Activated CD8-positive, alpha-beta memory T cell treated with anti-CD3 and anti-CD28 coated beads, Interleukin-2, amount 10 ng/mL, durations not matched to agents 7 days and 5 days (primary cell): ENCODE data around the gene RGS13. TPM values are rescaled to one million over a fixed set of nuclear protein-coding genes. Genes with fewer than 3 reads are reported as not detected.

Experiments
- ATAC-seq: fragments of 150-1000 bp; cut with Tn5 transposase; one replicate; pipeline ENCODE4 v1.10.0; 2021; ENCODE audit warnings: moderate library complexity
- CTCF ChIA-PET: fragments of 350-600 bp; sonication (Branson Sonifier 250); formaldehyde crosslinking; loops from one replicate; lab custom pipeline; 2021; ENCODE audit warnings: antibody characterized with exemption; lab: Charles Lee
- DNase-seq: peaks from one replicate; pipeline ENCODE4 v3.0.0-alpha.2; 2020
- H3K27ac Mint-ChIP-seq: one replicate; pipeline ENCODE4 v1.8.0; 2021; ENCODE audit warnings: mild to moderate bottlenecking, mixed read lengths
- H3K27me3 Mint-ChIP-seq: one replicate; pipeline ENCODE4 v1.8.0; 2021; ENCODE audit warnings: mixed read lengths
- H3K36me3 Mint-ChIP-seq: one replicate; pipeline ENCODE4 v1.8.0; 2021; ENCODE audit warnings: mild to moderate bottlenecking, mixed read lengths
- H3K4me1 Mint-ChIP-seq: one replicate; pipeline ENCODE4 v1.8.0; 2021; ENCODE audit warnings: mixed read lengths
- H3K4me3 Mint-ChIP-seq: one replicate; pipeline ENCODE4 v1.8.0; 2021; ENCODE audit warnings: mild to moderate bottlenecking, moderate library complexity, mixed read lengths
- H3K9me3 Mint-ChIP-seq: one replicate; pipeline ENCODE4 v1.8.0; 2022; ENCODE audit warnings: low read depth, mixed read lengths
- total RNA-seq, 2 experiments: library from RNA; stranded (reverse); gene quantifications; one replicate each; pipeline ENCODE4 v1.2.3, GENCODE V29; 2021

RGS13 gene
- total RNA-seq, 2 experiments from 2014 or later = 0.12 to 0.37 TPM

- CTCF ChIA-PET = no interaction called here
- Mint-ChIP-seq H3K27ac (no peak overlapping the region), H3K36me3 (no peaks in the 10 kb centered on the region)
Measured at GRCh38 chr1:192706936-192707335, 71.0 kb downstream of the RGS13 start.

DNA sequence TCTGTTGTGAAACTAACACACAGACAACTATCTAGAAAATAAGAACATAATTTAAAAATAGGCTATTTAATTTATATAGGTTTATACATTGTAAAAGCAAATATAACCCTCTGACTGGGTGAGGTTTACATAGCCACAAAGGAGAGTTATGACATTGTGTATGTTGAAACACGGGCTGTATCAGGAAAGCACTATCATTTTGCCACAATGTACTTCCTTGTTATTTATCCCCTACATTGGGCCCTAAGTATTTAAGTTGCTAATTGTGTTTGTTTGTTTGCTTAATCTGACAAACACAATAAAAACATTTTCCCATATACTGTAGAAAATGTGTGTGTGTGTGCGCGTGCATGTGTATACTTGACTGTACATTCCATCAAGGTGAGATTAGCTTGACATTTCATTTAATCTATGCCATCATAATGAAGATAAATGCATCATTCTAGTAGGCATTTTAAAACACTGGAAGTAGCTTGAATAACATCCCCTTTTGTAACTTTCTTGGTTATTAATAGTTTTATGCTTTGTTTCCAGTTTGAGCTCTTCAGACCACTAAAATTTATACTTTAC lies 72.1 kb downstream of the RGS13 start:
- Mint-ChIP-seq H3K4me3 (no peak overlapping the region), H3K4me1 (peaks cover 11% of the 10 kb centered on the region), H3K36me3 (no peaks in the 10 kb centered on the region), H3K27ac (no peak overlapping the region), H3K27me3 (peaks cover 2% of the 10 kb centered on the region), H3K9me3 (no peaks in the 10 kb centered on the region)
- ATAC-seq = no peak
- CTCF ChIA-PET = no interaction called here
- no peak for DNase-seq

More at GRCh38 chr1:192706936-192707335, 71.0 kb downstream of the RGS13 start:
- H3K4me1 Mint-ChIP-seq = peaks cover 18% of the 10 kb centered on the region
- H3K27me3 Mint-ChIP-seq = peaks cover 2% of the 10 kb centered on the region
- H3K4me3 Mint-ChIP-seq = no peak overlapping the region
- no peaks in the 10 kb centered on the region for H3K9me3 Mint-ChIP-seq
- ATAC-seq (no peak), DNase-seq (no peak)

DNA sequence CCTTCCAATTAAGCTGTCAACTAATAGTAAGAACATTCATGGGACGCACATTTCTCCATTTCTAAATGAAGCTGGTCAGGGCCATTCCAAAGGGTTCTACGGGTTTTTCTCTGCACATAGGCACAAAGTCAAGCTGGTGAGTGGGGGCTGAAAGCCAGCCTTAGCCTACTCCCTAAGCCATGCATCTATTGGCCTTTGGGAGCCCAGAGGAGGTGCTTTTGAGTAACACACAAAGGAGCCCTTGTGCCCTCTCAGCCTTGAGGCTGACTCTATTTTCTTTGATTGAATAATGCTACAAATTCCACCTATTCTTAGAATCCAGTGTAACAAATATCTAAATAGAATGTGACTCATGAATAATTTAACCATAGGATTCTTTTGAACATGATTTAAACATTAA lies 73.6 kb downstream of the RGS13 start:
- CTCF ChIA-PET = no interaction called here
- no peak for DNase-seq
- ATAC-seq = no peak
- Mint-ChIP-seq H3K4me1 (no peaks in the 10 kb centered on the region), H3K4me3 (no peak overlapping the region), H3K27me3 (peaks cover 2% of the 10 kb centered on the region), H3K9me3 (no peaks in the 10 kb centered on the region), H3K27ac (no peak overlapping the region), H3K36me3 (no peaks in the 10 kb centered on the region)

Other genes starting within 250 kb of the RGS13 start
- 10 to 100 TPM; 27.1 to 35.7 TPM for gene RGS1, start 60.4 kb upstream of the RGS13 start, total RNA-seq
- 10 to 100 TPM in 1 of 2 experiments, 1 to 10 TPM in 1; 9.7 to 10.6 TPM for gene RGS2, start 172.9 kb downstream of the RGS13 start, total RNA-seq